Mesothelial cell of epicardium (in vitro differentiated cells): ENCODE results near the gene DIAPH3. TPM values are rescaled to one million over a fixed set of nuclear protein-coding genes. Genes with fewer than 3 reads are reported as not detected.

Source experiments
- DNase-seq, 2 experiments: peaks; one replicate each; pipeline ENCODE4 v3.0.0; 2021; ENCODE audit warnings: low spot score in 2 of 2; ENCODE audit not compliant: unreplicated experiment in 2 of 2
- H3K27ac Mint-ChIP-seq: 2 replicates; pipeline ENCODE4 v1.8.0; 2021; ENCODE audit warnings: mixed read lengths
- H3K27me3 Mint-ChIP-seq: 2 replicates; pipeline ENCODE4 v1.8.0; 2021; ENCODE audit warnings: low read depth, mixed read lengths
- H3K36me3 Mint-ChIP-seq: 2 replicates; pipeline ENCODE4 v1.8.0; 2021; ENCODE audit warnings: mixed read lengths
- H3K4me1 Mint-ChIP-seq: 2 replicates; pipeline ENCODE4 v1.8.0; 2021; ENCODE audit warnings: mixed read lengths
- H3K4me3 Mint-ChIP-seq: 2 replicates; pipeline ENCODE4 v1.8.0; 2021; ENCODE audit warnings: mild to moderate bottlenecking, moderate library complexity, mixed read lengths
- H3K9me3 Mint-ChIP-seq: 2 replicates; pipeline ENCODE4 v1.8.0; 2021; ENCODE audit warnings: mixed read lengths
- CTCF ChIP-seq: fragments of 200-600 bp; sonication (generic); IDR thresholded peaks from one replicate; pipeline ENCODE4 v1.5.0; 2021; ENCODE audit warnings: antibody characterized with exemption; ENCODE audit not compliant: unreplicated experiment
- total RNA-seq: library from RNA; stranded (reverse); gene quantifications from 3 replicates; pipeline ENCODE4 v1.2.1, GENCODE V29; 2021

The DIAPH3 gene
- total RNA-seq, 1 donor from 2014 or later = 16.8 TPM

GRCh38 chr13:59651479-59651878 lies 512.2 kb downstream of the DIAPH3 start:
- Mint-ChIP-seq H3K4me1 (peaks cover 8% of the 10 kb centered on the region), H3K9me3 (peaks cover 6% of the 10 kb centered on the region), H3K27me3 (peaks cover 13% of the 10 kb centered on the region), H3K27ac (no peak overlapping the region), H3K4me3 (no peak overlapping the region), H3K36me3 (no peaks in the 10 kb centered on the region)
- TF ChIP-seq CTCF = no peak
- DNase-seq = no peak

GRCh38 chr13:59643906-59644626 lies 519.7 kb downstream of the DIAPH3 start:
- Mint-ChIP-seq H3K4me3 (no peak overlapping the region), H3K36me3 (no peaks in the 10 kb centered on the region), H3K27me3 (no peaks in the 10 kb centered on the region), H3K27ac (peak overlapping the region; percentile 13), H3K4me1 (peaks cover 40% of the 10 kb centered on the region), H3K9me3 (peaks cover 6% of the 10 kb centered on the region)
- DNase-seq = no peak
- TF ChIP-seq CTCF = no peak

GRCh38 chr13:59643364-59643841 lies 520.3 kb downstream of the DIAPH3 start:
- Mint-ChIP-seq H3K9me3 (peaks cover 6% of the 10 kb centered on the region), H3K27ac (peak overlapping the region; percentile 13), H3K4me1 (peaks cover 40% of the 10 kb centered on the region), H3K36me3 (no peaks in the 10 kb centered on the region), H3K4me3 (no peak overlapping the region), H3K27me3 (no peaks in the 10 kb centered on the region)
- no peak for TF ChIP-seq CTCF
- DNase-seq = no peak

- peaks cover 6% of the 10 kb centered on the region for H3K9me3 Mint-ChIP-seq
- H3K4me1 Mint-ChIP-seq = peaks cover 40% of the 10 kb centered on the region
- TF ChIP-seq CTCF = no peak
- H3K4me3 Mint-ChIP-seq = no peak overlapping the region
- H3K36me3 Mint-ChIP-seq = no peaks in the 10 kb centered on the region
- DNase-seq = no peak
- H3K27me3 Mint-ChIP-seq = no peaks in the 10 kb centered on the region
- no peak overlapping the region for H3K27ac Mint-ChIP-seq
Measured at GRCh38 chr13:59641817-59642216, 521.9 kb downstream of the DIAPH3 start.

- TF ChIP-seq CTCF = no peak
- DNase-seq = no peak
Measured at GRCh38 chr13:59641261-59641660, 522.5 kb downstream of the DIAPH3 start.

More at GRCh38 chr13:59641261-59641660, 522.5 kb downstream of the DIAPH3 start:
- H3K27me3 Mint-ChIP-seq = no peaks in the 10 kb centered on the region
- no peak overlapping the region for H3K4me3 Mint-ChIP-seq
- peaks cover 40% of the 10 kb centered on the region for H3K4me1 Mint-ChIP-seq
- no peaks in the 10 kb centered on the region for H3K36me3 Mint-ChIP-seq
- H3K27ac Mint-ChIP-seq = peak overlapping the region; percentile 41
- peaks cover 5% of the 10 kb centered on the region for H3K9me3 Mint-ChIP-seq
